Fibroblast of lung (primary cell): ENCODE results near the gene TWF1.

ENCODE experiments used
- EZH2 ChIP-seq: IDR thresholded peaks from 2 replicates; pipeline ENCODE4 v1.5.1; 2012; ENCODE audit warnings: low read length, control low read depth, mild to moderate bottlenecking; ENCODE audit errors: missing control alignments
- TF ChIP-seq, protein P1 (sequence below), 2 donors: IDR thresholded peaks in 1 of 2; conservative IDR thresholded peaks in 1 of 2; 1 replicate in 1 of 2; 2 replicates in 1 of 2; pipeline ENCODE4 v1.5.1; 2011 to 2012; ENCODE audit warnings: low read length in 2 of 2, control low read depth in 1 of 2, inconsistent platforms in 1 of 2, low read depth in 1 of 2, mild to moderate bottlenecking in 1 of 2

DNA sequence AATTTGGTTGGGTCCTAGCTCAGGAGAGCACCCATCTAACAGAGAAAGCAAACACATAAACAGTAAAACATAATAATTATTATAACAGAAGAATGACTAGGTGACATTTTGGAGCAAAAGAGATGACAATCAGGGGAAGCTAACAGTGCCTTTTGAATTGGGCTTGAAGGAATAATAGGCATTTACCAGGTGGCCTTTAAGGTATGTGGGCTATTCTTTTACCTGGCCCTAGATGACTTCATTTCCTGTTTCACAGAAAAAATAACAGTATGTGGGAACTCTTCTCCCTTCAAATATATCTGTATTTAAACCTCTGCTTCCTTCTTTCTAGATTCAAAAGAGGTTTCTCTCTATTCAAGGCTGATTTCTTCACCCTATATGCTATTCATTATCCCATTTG is 43.5 kb downstream of the TWF1 start:
- TF ChIP-seq, protein P1, sequence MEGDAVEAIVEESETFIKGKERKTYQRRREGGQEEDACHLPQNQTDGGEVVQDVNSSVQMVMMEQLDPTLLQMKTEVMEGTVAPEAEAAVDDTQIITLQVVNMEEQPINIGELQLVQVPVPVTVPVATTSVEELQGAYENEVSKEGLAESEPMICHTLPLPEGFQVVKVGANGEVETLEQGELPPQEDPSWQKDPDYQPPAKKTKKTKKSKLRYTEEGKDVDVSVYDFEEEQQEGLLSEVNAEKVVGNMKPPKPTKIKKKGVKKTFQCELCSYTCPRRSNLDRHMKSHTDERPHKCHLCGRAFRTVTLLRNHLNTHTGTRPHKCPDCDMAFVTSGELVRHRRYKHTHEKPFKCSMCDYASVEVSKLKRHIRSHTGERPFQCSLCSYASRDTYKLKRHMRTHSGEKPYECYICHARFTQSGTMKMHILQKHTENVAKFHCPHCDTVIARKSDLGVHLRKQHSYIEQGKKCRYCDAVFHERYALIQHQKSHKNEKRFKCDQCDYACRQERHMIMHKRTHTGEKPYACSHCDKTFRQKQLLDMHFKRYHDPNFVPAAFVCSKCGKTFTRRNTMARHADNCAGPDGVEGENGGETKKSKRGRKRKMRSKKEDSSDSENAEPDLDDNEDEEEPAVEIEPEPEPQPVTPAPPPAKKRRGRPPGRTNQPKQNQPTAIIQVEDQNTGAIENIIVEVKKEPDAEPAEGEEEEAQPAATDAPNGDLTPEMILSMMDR (conservative IDR thresholded peaks at IDR 0.05 in 1 of 2, IDR thresholded peaks at IDR 0.05 in 1 of 2; ENCODE audit: low read depth in 1 of 2, low read length in 2 of 2): no peak
- no peak for TF ChIP-seq EZH2
